ENCODE results near the gene PRKCE. TPM values are rescaled to one million over a fixed set of nuclear protein-coding genes. Genes with fewer than 3 reads are reported as not detected.

PRKCE gene
- polyA plus RNA-seq, 2 donors, result 2.6 to 2.9 TPM

DNA sequence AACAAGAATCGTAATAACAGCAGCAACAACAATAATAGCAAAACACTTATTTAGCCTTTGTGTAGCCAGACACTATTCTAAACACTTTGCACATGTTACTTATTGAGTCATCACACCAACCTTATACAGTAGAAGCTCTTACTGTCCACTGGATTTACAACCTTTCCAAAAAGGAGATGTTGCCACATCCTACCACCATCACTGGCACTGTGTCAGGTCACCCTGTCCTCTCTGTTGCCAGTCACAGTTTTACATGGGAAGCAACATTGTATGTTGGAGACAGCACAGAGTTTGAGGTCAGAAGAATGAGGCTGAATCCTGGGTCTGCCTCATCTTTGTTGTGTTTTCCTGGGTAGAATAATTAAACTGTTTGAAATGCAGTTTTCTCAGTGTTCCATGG lies 444.4 kb downstream of the PRKCE start:
- peak overlapping the region in 1 of 2 donors; percentile 4 for H3K27ac ChIP-seq (ENCODE audit: low read depth in 2 of 2, low read length in 1 of 2)
- H3K4me3 ChIP-seq (ENCODE audit: low read depth in 1 of 2, low read length in 2 of 2), result no peak overlapping the region
- WGBS, 2 donors, result 88 to 94% methylated on average over 1 of the region's 1 CpG
- H3K27me3 ChIP-seq (ENCODE audit: control insufficient read depth in 1 of 2, insufficient read depth in 2 of 2, low read length in 2 of 2), result no peaks in the 10 kb centered on the region
- H3K4me1 ChIP-seq (ENCODE audit: control insufficient read depth in 2 of 2, insufficient read depth in 2 of 2, low read length in 1 of 2), result no peaks in the 10 kb centered on the region
- no peaks in the 10 kb centered on the region for H3K9me3 ChIP-seq (ENCODE audit: control insufficient read depth in 2 of 2, insufficient read depth in 1 of 2, low read depth in 1 of 2, low read length in 1 of 2)
- H3K36me3 ChIP-seq (ENCODE audit: control insufficient read depth in 2 of 2, insufficient read depth in 2 of 2, low read length in 1 of 2), result no peaks in the 10 kb centered on the region

DNA sequence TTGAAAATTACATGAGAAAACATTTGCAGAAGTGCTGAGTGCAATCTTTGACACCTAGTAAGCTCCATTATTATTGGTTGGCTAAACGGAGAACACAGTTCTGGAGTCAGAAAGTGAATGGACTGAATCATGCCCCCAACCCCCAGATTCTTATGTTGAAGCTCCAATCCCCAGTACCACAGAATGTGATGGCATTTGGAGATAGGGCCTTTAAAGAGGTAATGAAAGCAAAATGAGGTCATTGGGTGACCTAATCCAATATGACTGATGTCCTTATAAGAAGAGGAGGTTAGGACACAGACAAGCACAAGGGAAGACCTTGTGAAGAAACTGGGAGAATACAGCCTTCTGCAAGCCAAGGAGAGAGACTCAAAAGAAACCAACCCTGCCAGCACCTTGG lies 444.8 kb downstream of the PRKCE start:
- Histone ChIP-seq H3K27me3 (ENCODE audit: control insufficient read depth in 1 of 2, insufficient read depth in 2 of 2, low read length in 2 of 2) (no peaks in the 10 kb centered on the region), H3K36me3 (ENCODE audit: control insufficient read depth in 2 of 2, insufficient read depth in 2 of 2, low read length in 1 of 2) (no peaks in the 10 kb centered on the region), H3K4me3 (ENCODE audit: low read depth in 1 of 2, low read length in 2 of 2) (no peak overlapping the region), H3K27ac (ENCODE audit: low read depth in 2 of 2, low read length in 1 of 2) (no peak overlapping the region), H3K4me1 (ENCODE audit: control insufficient read depth in 2 of 2, insufficient read depth in 2 of 2, low read length in 1 of 2) (no peaks in the 10 kb centered on the region), H3K9me3 (ENCODE audit: control insufficient read depth in 2 of 2, insufficient read depth in 1 of 2, low read depth in 1 of 2, low read length in 1 of 2) (no peaks in the 10 kb centered on the region)
- WGBS, 2 donors, result 79 to 84% methylated on average over 1 of the region's 1 CpG

DNA sequence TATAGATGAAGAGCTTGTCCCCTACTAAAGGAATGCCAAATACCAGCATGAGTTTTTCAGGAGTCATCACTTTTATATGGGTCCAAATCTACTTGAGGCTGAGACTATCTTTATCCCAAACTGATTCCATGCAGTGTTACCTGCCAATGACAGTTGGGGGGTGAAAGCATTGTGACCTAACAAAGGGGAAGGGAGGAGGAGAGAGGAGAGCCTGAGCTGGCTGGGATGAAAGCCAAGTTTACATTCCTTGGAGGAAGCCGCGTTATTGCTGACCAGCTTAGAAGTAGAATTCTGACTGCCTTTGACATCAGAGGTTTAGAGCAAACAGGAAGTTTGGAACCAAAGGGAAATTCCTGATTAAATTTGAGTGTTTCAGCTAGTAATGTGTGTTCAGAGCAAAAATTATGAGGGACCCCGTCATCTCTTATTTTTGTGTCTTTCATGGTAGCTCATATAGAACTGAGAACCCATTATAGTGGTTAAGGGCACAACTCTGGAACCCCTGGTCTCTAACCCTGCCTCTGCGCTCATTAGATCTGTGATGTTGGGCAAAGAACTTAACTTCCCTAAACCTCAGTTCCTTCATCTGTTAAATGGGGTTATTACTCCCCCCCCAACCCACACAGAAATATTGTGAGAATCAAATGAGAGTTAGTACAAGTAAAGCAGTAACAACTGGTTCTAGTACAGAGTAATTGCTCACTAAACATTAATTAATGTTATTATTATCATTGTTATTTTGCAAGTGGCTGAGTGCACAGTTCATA lies 446.4 kb downstream of the PRKCE start:
- WGBS, 2 donors, result 24 to 32% methylated on average over 4 of the region's 4 CpGs
- H3K9me3 ChIP-seq (ENCODE audit: control insufficient read depth in 2 of 2, insufficient read depth in 1 of 2, low read depth in 1 of 2, low read length in 1 of 2), result no peaks in the 10 kb centered on the region
- H3K27ac ChIP-seq (ENCODE audit: low read depth in 2 of 2, low read length in 1 of 2), result peak overlapping the region; percentile 41 to 73

GRCh38 chr2:46098621-46099062 lies 447.2 kb downstream of the PRKCE start:
- peak overlapping the region; percentile 1 to 60 for H3K27ac ChIP-seq (ENCODE audit: low read depth in 2 of 2, low read length in 1 of 2)
- no peak overlapping the region for H3K4me3 ChIP-seq (ENCODE audit: low read depth in 1 of 2, low read length in 2 of 2)
- WGBS, 2 donors, result 19 to 23% methylated on average over 1 of the region's 1 CpG

More for the DNA sequence above, 446.4 kb downstream of the PRKCE start:
- no peaks in the 10 kb centered on the region for H3K27me3 ChIP-seq (ENCODE audit: control insufficient read depth in 1 of 2, insufficient read depth in 2 of 2, low read length in 2 of 2)
- H3K36me3 ChIP-seq (ENCODE audit: control insufficient read depth in 2 of 2, insufficient read depth in 2 of 2, low read length in 1 of 2), result no peaks in the 10 kb centered on the region
- H3K4me1 ChIP-seq (ENCODE audit: control insufficient read depth in 2 of 2, insufficient read depth in 2 of 2, low read length in 1 of 2), result no peaks in the 10 kb centered on the region
- no peak overlapping the region for H3K4me3 ChIP-seq (ENCODE audit: low read depth in 1 of 2, low read length in 2 of 2)

DNA sequence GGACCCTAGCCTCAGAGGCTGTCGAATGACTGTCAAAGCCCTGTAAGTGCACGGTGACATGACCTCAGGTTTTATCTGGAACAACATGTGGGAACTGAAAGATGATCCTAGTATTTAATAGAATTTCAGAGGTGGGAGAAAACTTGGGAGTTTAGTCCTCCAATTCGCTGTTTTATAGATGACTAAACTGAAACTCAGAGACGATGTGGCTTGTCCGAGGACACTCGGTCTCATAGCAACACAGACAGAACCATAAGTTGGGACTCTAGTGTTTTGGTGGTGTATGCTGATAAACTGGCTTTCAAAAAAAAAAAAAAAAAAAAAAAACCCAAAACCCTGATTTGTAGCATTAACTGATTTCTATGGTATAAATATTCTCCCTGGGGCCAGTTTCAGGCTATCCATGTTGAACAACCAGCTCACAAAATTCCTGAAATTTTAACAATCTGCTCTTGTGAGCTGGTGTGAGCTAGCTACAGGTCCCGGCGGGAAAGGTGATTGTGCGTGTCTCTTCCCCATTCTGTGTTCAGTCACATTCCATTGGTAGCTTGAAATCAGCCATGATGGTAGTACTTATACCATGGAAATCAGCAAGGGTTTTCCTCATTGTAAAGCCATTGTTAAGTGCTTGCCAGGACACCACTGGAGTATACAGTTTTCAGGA lies 450.2 kb downstream of the PRKCE start:
- no peak overlapping the region for H3K4me3 ChIP-seq (ENCODE audit: low read depth in 1 of 2, low read length in 2 of 2)
- WGBS, 2 donors, result 82 to 85% methylated on average over 9 of the region's 9 CpGs

More at GRCh38 chr2:46098621-46099062, 447.2 kb downstream of the PRKCE start:
- no peaks in the 10 kb centered on the region for H3K27me3 ChIP-seq (ENCODE audit: control insufficient read depth in 1 of 2, insufficient read depth in 2 of 2, low read length in 2 of 2)
- no peaks in the 10 kb centered on the region for H3K4me1 ChIP-seq (ENCODE audit: control insufficient read depth in 2 of 2, insufficient read depth in 2 of 2, low read length in 1 of 2)
- no peaks in the 10 kb centered on the region for H3K9me3 ChIP-seq (ENCODE audit: control insufficient read depth in 2 of 2, insufficient read depth in 1 of 2, low read depth in 1 of 2, low read length in 1 of 2)
- H3K36me3 ChIP-seq (ENCODE audit: control insufficient read depth in 2 of 2, insufficient read depth in 2 of 2, low read length in 1 of 2), result no peaks in the 10 kb centered on the region

GRCh38 chr2:46106690-46107089 lies 455.2 kb downstream of the PRKCE start:
- Histone ChIP-seq H3K4me3 (ENCODE audit: low read depth in 1 of 2, low read length in 2 of 2) (no peak overlapping the region), H3K4me1 (ENCODE audit: control insufficient read depth in 2 of 2, insufficient read depth in 2 of 2, low read length in 1 of 2) (no peaks in the 10 kb centered on the region), H3K27ac (ENCODE audit: low read depth in 2 of 2, low read length in 1 of 2) (no peak overlapping the region), H3K36me3 (ENCODE audit: control insufficient read depth in 2 of 2, insufficient read depth in 2 of 2, low read length in 1 of 2) (no peaks in the 10 kb centered on the region), H3K9me3 (ENCODE audit: control insufficient read depth in 2 of 2, insufficient read depth in 1 of 2, low read depth in 1 of 2, low read length in 1 of 2) (no peaks in the 10 kb centered on the region), H3K27me3 (ENCODE audit: control insufficient read depth in 1 of 2, insufficient read depth in 2 of 2, low read length in 2 of 2) (no peaks in the 10 kb centered on the region)
- 96 to 100% methylated on average over 2 of the region's 2 CpGs for WGBS, 2 donors

More for the DNA sequence above, 450.2 kb downstream of the PRKCE start:
- no peaks in the 10 kb centered on the region for H3K27me3 ChIP-seq (ENCODE audit: control insufficient read depth in 1 of 2, insufficient read depth in 2 of 2, low read length in 2 of 2)
- no peaks in the 10 kb centered on the region for H3K4me1 ChIP-seq (ENCODE audit: control insufficient read depth in 2 of 2, insufficient read depth in 2 of 2, low read length in 1 of 2)
- H3K36me3 ChIP-seq (ENCODE audit: control insufficient read depth in 2 of 2, insufficient read depth in 2 of 2, low read length in 1 of 2), result no peaks in the 10 kb centered on the region
- H3K9me3 ChIP-seq (ENCODE audit: control insufficient read depth in 2 of 2, insufficient read depth in 1 of 2, low read depth in 1 of 2, low read length in 1 of 2), result no peaks in the 10 kb centered on the region
- H3K27ac ChIP-seq (ENCODE audit: low read depth in 2 of 2, low read length in 1 of 2), result no peak overlapping the region

- WGBS, 2 donors, result 74 to 82% methylated on average over 2 of the region's 2 CpGs
- no peaks in the 10 kb centered on the region for H3K27me3 ChIP-seq (ENCODE audit: control insufficient read depth in 1 of 2, insufficient read depth in 2 of 2, low read length in 2 of 2)
- H3K36me3 ChIP-seq (ENCODE audit: control insufficient read depth in 2 of 2, insufficient read depth in 2 of 2, low read length in 1 of 2), result no peaks in the 10 kb centered on the region
Measured at GRCh38 chr2:46114996-46115395, 463.5 kb downstream of the PRKCE start.

DNA sequence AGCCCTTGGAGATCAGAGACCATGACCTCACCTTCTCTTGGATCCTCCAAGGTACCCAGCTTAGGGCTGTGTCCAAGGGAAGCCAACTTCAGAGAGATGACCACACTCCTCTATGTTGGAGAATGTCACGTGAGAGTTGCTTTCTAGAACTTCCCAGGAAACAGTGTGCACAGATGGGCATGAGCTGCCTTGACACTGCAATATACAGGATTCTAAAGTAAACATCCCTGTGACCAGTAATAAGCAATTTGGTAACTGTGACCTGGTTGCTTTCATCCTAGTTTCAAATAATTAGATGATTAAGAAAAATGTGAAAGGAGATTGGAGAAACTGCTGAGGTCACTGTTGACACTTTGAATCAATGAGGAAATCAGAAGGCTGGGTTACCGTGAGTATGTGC lies 464.7 kb downstream of the PRKCE start:
- WGBS, 2 donors, result 73 to 81% methylated on average over 2 of the region's 2 CpGs
- Histone ChIP-seq H3K27ac (ENCODE audit: low read depth in 2 of 2, low read length in 1 of 2) (no peak overlapping the region), H3K4me3 (ENCODE audit: low read depth in 1 of 2, low read length in 2 of 2) (no peak overlapping the region), H3K9me3 (ENCODE audit: control insufficient read depth in 2 of 2, insufficient read depth in 1 of 2, low read depth in 1 of 2, low read length in 1 of 2) (no peaks in the 10 kb centered on the region), H3K27me3 (ENCODE audit: control insufficient read depth in 1 of 2, insufficient read depth in 2 of 2, low read length in 2 of 2) (no peaks in the 10 kb centered on the region), H3K36me3 (ENCODE audit: control insufficient read depth in 2 of 2, insufficient read depth in 2 of 2, low read length in 1 of 2) (no peaks in the 10 kb centered on the region), H3K4me1 (ENCODE audit: control insufficient read depth in 2 of 2, insufficient read depth in 2 of 2, low read length in 1 of 2) (peaks cover 0 to 3% of the 10 kb centered on the region in 2 donors)

More at GRCh38 chr2:46114996-46115395, 463.5 kb downstream of the PRKCE start:
- H3K27ac ChIP-seq (ENCODE audit: low read depth in 2 of 2, low read length in 1 of 2), result no peak overlapping the region
- no peak overlapping the region for H3K4me3 ChIP-seq (ENCODE audit: low read depth in 1 of 2, low read length in 2 of 2)
- H3K4me1 ChIP-seq (ENCODE audit: control insufficient read depth in 2 of 2, insufficient read depth in 2 of 2, low read length in 1 of 2), result peaks cover 0 to 3% of the 10 kb centered on the region in 2 donors
- no peaks in the 10 kb centered on the region for H3K9me3 ChIP-seq (ENCODE audit: control insufficient read depth in 2 of 2, insufficient read depth in 1 of 2, low read depth in 1 of 2, low read length in 1 of 2)

DNA sequence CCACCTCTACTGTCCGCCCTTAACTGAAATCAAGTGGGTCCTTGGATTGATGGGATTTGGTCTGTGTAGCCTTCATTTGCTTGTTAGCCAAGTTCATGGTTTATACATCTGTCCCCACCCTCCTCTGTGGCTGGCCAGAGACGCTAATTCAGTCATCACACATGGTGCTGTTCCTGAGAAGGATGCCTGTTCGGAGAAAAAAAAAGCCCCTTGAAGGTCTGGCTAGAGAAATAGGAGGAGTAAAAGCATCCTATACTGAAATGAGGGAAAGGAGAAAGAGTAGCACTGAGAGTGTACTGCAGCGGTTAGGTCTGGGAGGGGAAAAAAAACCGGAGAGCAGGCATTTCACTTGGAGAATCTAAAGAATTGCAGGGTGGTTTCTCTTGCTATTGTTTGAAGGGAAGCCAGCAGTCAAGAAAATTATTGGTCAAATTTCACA lies 465.1 kb downstream of the PRKCE start:
- Histone ChIP-seq H3K27ac (ENCODE audit: low read depth in 2 of 2, low read length in 1 of 2) (no peak overlapping the region), H3K36me3 (ENCODE audit: control insufficient read depth in 2 of 2, insufficient read depth in 2 of 2, low read length in 1 of 2) (no peaks in the 10 kb centered on the region), H3K27me3 (ENCODE audit: control insufficient read depth in 1 of 2, insufficient read depth in 2 of 2, low read length in 2 of 2) (no peaks in the 10 kb centered on the region), H3K4me1 (ENCODE audit: control insufficient read depth in 2 of 2, insufficient read depth in 2 of 2, low read length in 1 of 2) (peaks cover 0 to 3% of the 10 kb centered on the region in 2 donors), H3K9me3 (ENCODE audit: control insufficient read depth in 2 of 2, insufficient read depth in 1 of 2, low read depth in 1 of 2, low read length in 1 of 2) (no peaks in the 10 kb centered on the region), H3K4me3 (ENCODE audit: low read depth in 1 of 2, low read length in 2 of 2) (no peak overlapping the region)
- 67 to 76% methylated on average over 5 of the region's 5 CpGs for WGBS, 2 donors

Measured in esophagus (tissue), 2 donors.